Upper lobe of left lung (tissue), 4 donors: ENCODE data around the gene TBC1D32.

Experiments used
- CTCF ChIP-seq, 6 experiments: fragments of 450-650 bp in 4 of 6; fragments of 200-600 bp in 2 of 6; sonication (generic) in 2 of 6; IDR thresholded peaks; one replicate each; pipeline ENCODE4 v1.5.1; 2016 to 2019; ENCODE audit warnings: antibody characterized with exemption in 6 of 6
- POLR2AphosphoS5 ChIP-seq, 2 donors: sonication (generic); formaldehyde crosslinking; IDR thresholded peaks; one replicate each; pipeline ENCODE4 v1.5.1; 2017; ENCODE audit warnings: antibody characterized with exemption in 2 of 2

DNA sequence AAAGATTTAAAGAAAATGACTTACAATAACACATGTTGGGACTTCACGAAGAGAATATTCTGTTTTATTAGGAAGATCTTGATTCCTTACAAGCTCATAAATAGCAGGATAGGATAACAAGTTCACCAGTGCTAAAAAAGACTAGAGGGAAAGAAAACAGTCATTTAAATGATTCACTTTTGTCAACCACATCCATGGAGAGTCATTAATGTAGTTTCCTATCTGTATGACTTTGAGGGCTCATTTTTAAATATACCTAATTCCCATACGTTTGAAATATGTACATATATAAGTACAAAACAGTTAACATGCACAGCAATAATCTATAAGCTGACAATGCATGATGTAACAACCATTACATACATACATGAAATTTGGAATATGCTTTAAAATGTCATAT, 111.1 kb downstream of the TBC1D32 start:
- TF ChIP-seq CTCF (IDR thresholded peaks at IDR 0.05) (no peak), POLR2AphosphoS5 (IDR thresholded peaks at IDR 0.05) (no peak)
